H9 (cell line): Measurements from ENCODE around the gene TMEM63C. TPM values are rescaled to one million over a fixed set of nuclear protein-coding genes. Genes with fewer than 3 reads are reported as not detected.
A peak's percentile ranks its signal among the peaks of the same experiment; 100 is the strongest.

Experiments used
- DNase-seq: peaks from one replicate; pipeline ENCODE4 v3.0.0-alpha.2; 2017
- H2AFZ ChIP-seq: one replicate; pipeline ENCODE4 v1.6.1; 2013; ENCODE audit warnings: mild to moderate bottlenecking, low read length, control low read depth, moderate library complexity
- H2AK5ac ChIP-seq: 2 replicates; pipeline ENCODE4 v1.6.1; 2013; ENCODE audit warnings: low read length, control low read depth, mixed read lengths; ENCODE audit not compliant: insufficient read length
- H2BK120ac ChIP-seq: one replicate; pipeline ENCODE4 v1.6.1; 2013; ENCODE audit warnings: low read depth, mild to moderate bottlenecking, low read length, control low read depth, inconsistent platforms; ENCODE audit not compliant: poor library complexity, severe bottlenecking
- H2BK12ac ChIP-seq: 2 replicates; pipeline ENCODE4 v1.6.1; 2013; ENCODE audit warnings: low read length, control low read depth, mixed read lengths, low read depth; ENCODE audit not compliant: insufficient read length
- H2BK15ac ChIP-seq: 2 replicates; pipeline ENCODE4 v1.6.1; 2013; ENCODE audit warnings: low read depth, low read length, control low read depth
- H2BK20ac ChIP-seq: one replicate; pipeline ENCODE4 v1.6.1; 2013; ENCODE audit warnings: low read depth, mild to moderate bottlenecking, low read length, control low read depth, inconsistent platforms; ENCODE audit not compliant: poor library complexity, severe bottlenecking
- H2BK5ac ChIP-seq: 2 replicates; pipeline ENCODE4 v1.6.1; 2013; ENCODE audit warnings: low read length, control low read depth, mixed read lengths; ENCODE audit not compliant: insufficient read length
- H3K14ac ChIP-seq: 2 replicates; pipeline ENCODE4 v1.6.1; 2013; ENCODE audit warnings: low read length, control low read depth; ENCODE audit not compliant: insufficient read depth
- H3K18ac ChIP-seq: 2 replicates; pipeline ENCODE4 v1.6.1; 2013; ENCODE audit warnings: low read depth, mild to moderate bottlenecking, mixed read lengths, low read length, control low read depth; ENCODE audit not compliant: insufficient read length
- H3K23ac ChIP-seq: 2 replicates; pipeline ENCODE4 v1.6.1; 2013; ENCODE audit warnings: low read length, control low read depth, mixed read lengths, low read depth; ENCODE audit not compliant: insufficient read length
- H3K23me2 ChIP-seq: 2 replicates; pipeline ENCODE4 v1.6.1; 2013; ENCODE audit warnings: low read depth, mild to moderate bottlenecking, mixed read lengths, low read length, control low read depth; ENCODE audit not compliant: insufficient read length, poor library complexity, severe bottlenecking
- H3K27ac ChIP-seq: 2 replicates; pipeline ENCODE4 v1.5.1; 2013; ENCODE audit warnings: low read length, control low read depth, mixed read lengths, low read depth; ENCODE audit not compliant: insufficient read length
- H3K27me3 ChIP-seq: 2 replicates; pipeline ENCODE4 v1.6.1; 2013; ENCODE audit warnings: low read length, control low read depth, inconsistent platforms; ENCODE audit not compliant: insufficient read depth
- H3K4ac ChIP-seq: 2 replicates; pipeline ENCODE4 v1.6.1; 2013; ENCODE audit warnings: low read depth, mild to moderate bottlenecking, control low read depth, inconsistent platforms, low read length, moderate library complexity
- H3K4me1 ChIP-seq: 2 replicates; pipeline ENCODE4 v1.6.1; 2013; ENCODE audit warnings: low read length, control low read depth, inconsistent platforms; ENCODE audit not compliant: insufficient read depth
- H3K4me2 ChIP-seq: 2 replicates; pipeline ENCODE4 v1.6.1; 2013; ENCODE audit warnings: low read length, control low read depth, mixed read lengths; ENCODE audit not compliant: insufficient read length, insufficient read depth
- H3K56ac ChIP-seq: 2 replicates; pipeline ENCODE4 v1.6.1; 2013; ENCODE audit warnings: low read depth, mild to moderate bottlenecking, mixed read lengths, low read length, control low read depth; ENCODE audit not compliant: insufficient read length
- H3K79me1 ChIP-seq: 2 replicates; pipeline ENCODE4 v1.6.1; 2013; ENCODE audit warnings: low read depth, mild to moderate bottlenecking, moderate library complexity, low read length, control low read depth, inconsistent platforms; ENCODE audit not compliant: insufficient read depth, poor library complexity, severe bottlenecking
- H3K79me2 ChIP-seq: 2 replicates; pipeline ENCODE4 v1.6.1; 2013; ENCODE audit warnings: low read length, control low read depth, inconsistent platforms; ENCODE audit not compliant: insufficient read depth
- H3K9ac ChIP-seq: 2 replicates; pipeline ENCODE4 v1.6.1; 2013; ENCODE audit warnings: low read length, control low read depth, mixed read lengths; ENCODE audit not compliant: insufficient read length; ENCODE audit errors: extremely low read depth
- H3K9me3 ChIP-seq: one replicate; pipeline ENCODE4 v1.6.1; 2013; ENCODE audit warnings: low read depth, low read length, inconsistent platforms; ENCODE audit not compliant: control insufficient read depth
- H3T11ph ChIP-seq: one replicate; pipeline ENCODE4 v1.6.1; 2013; ENCODE audit warnings: mild to moderate bottlenecking, low read length, control low read depth, inconsistent platforms
- H4K20me1 ChIP-seq: one replicate; pipeline ENCODE4 v1.6.1; 2013; ENCODE audit not compliant: control insufficient read depth, insufficient read length, insufficient read depth
- H4K5ac ChIP-seq: 2 replicates; pipeline ENCODE4 v1.6.1; 2013; ENCODE audit warnings: low read depth, mild to moderate bottlenecking, mixed read lengths, low read length, control low read depth; ENCODE audit not compliant: insufficient read length
- H4K8ac ChIP-seq: replicated peaks from 2 replicates; pipeline ENCODE4 v1.6.1; 2013; ENCODE audit warnings: low read length, control low read depth, mixed read lengths, low read depth; ENCODE audit not compliant: insufficient read length
- H4K91ac ChIP-seq: 2 replicates; pipeline ENCODE4 v1.6.1; 2013; ENCODE audit warnings: low read depth, mild to moderate bottlenecking, moderate library complexity, mixed read lengths, low read length, control low read depth; ENCODE audit not compliant: insufficient read length
- H3K27ac Mint-ChIP-seq, 3 experiments: 2 replicates in 2 of 3; 3 replicates in 1 of 3; pipeline ENCODE4 v1.8.0; 2020 to 2021; ENCODE audit warnings: mixed read lengths in 3 of 3, mild to moderate bottlenecking in 1 of 3, moderate library complexity in 1 of 3
- H3K27me3 Mint-ChIP-seq: 2 replicates; pipeline ENCODE4 v1.8.0; 2021; ENCODE audit warnings: low read depth, mild to moderate bottlenecking, moderate library complexity, mixed read lengths
- H3K36me3 Mint-ChIP-seq, 3 experiments: 2 replicates in 2 of 3; 3 replicates in 1 of 3; pipeline ENCODE4 v1.8.0; 2020 to 2021; ENCODE audit warnings: low read depth in 3 of 3, mixed read lengths in 3 of 3; ENCODE audit not compliant: insufficient read depth in 1 of 3
- H3K4me1 Mint-ChIP-seq, 2 experiments: 2 replicates each; pipeline ENCODE4 v1.8.0; 2020; ENCODE audit warnings: mixed read lengths in 2 of 2
- H3K4me3 Mint-ChIP-seq, 2 experiments: 2 replicates in 1 of 2; 3 replicates in 1 of 2; pipeline ENCODE4 v1.8.0; 2020 to 2021; ENCODE audit warnings: mild to moderate bottlenecking in 2 of 2, mixed read lengths in 2 of 2, moderate library complexity in 1 of 2
- H3K9me3 Mint-ChIP-seq, 2 experiments: 2 replicates in 1 of 2; 3 replicates in 1 of 2; pipeline ENCODE4 v1.8.0; 2020; ENCODE audit warnings: mild to moderate bottlenecking in 2 of 2, mixed read lengths in 2 of 2, moderate library complexity in 1 of 2
- WGBS: extraction: QIAGEN DNeasy Blood & Tissue Kit; methylation state at CpG from one replicate; pipeline ENCODE4 v1.1.7; 2013; ENCODE audit warnings: missing lambda C conversion rate, low lambda C conversion rate, mixed read lengths; ENCODE audit not compliant: insufficient read length; ENCODE audit errors: extremely low coverage; 5-methylcytosine and 5-hydroxymethylcytosine counted together
- total RNA-seq: library from RNA; stranded (reverse); gene quantifications from 2 replicates; pipeline ENCODE4 v1.2.1, GENCODE V29; 2021
- TF ChIP-seq, protein P1 (sequence below): fragments of 200-600 bp; sonication (generic); conservative IDR thresholded peaks from 3 replicates; pipeline ENCODE4 v1.8.0; 2021; ENCODE audit warnings: antibody characterized with exemption, mild to moderate bottlenecking

The TMEM63C gene
- total RNA-seq, 1 experiment from 2014 or later: 2.2 TPM

DNA sequence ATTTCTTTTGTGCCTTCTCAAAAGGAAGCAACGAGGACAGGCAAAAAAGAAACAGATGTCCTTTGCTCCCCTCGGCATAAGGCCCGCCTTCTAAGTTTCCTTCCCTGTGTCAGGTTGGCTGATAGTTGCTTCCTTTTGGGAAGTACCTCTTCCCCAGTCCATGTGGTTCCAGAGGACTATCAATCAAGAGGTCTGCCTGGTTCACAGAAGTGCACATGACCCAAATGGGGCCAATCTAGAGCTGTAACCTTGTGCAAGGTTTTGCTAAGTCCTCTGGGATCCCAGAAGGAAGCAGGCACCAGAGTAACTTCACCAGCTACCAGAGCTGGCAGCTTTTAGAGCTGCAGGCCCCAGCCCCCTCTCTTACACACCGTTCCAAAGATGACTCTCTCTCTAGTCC, 42.6 kb downstream of the TMEM63C start:
- Mint-ChIP-seq H3K36me3 (no peaks in the 10 kb centered on the region; a peak in 2 of 7 replicates), H3K4me3 (peak overlapping the region in 1 of 2 experiments; percentile 33; a peak in 1 of 5 replicates), H3K27ac (no peak overlapping the region), H3K9me3 (no peaks in the 10 kb centered on the region; a peak in 1 of 5 replicates), H3K27me3 (no peaks in the 10 kb centered on the region; the same call in none of the 2 replicates), H3K4me1 (peaks cover 58 to 67% of the 10 kb centered on the region in 2 experiments)
- Histone ChIP-seq H2AK5ac (no peak overlapping the region), H3K4me2 (no peak overlapping the region), H3K79me1 (no peaks in the 10 kb centered on the region), H3K9me3 (no peaks in the 10 kb centered on the region), H2BK5ac (no peak overlapping the region), H3T11ph (no peak overlapping the region), H4K91ac (no peak overlapping the region), H4K5ac (no peak overlapping the region), H2BK15ac (no peak overlapping the region), H3K27ac (no peak overlapping the region), H4K8ac (no peak overlapping the region), H2BK12ac (no peak overlapping the region), H3K18ac (no peak overlapping the region), H3K27me3 (no peaks in the 10 kb centered on the region), H3K56ac (no peak overlapping the region), H2BK120ac (no peak overlapping the region), H3K14ac (no peak overlapping the region), H3K23me2 (no peaks in the 10 kb centered on the region), H3K9ac (no peak overlapping the region), H4K20me1 (no peaks in the 10 kb centered on the region), H3K4ac (no peak overlapping the region), H2AFZ (no peak overlapping the region), H3K4me1 (peaks cover 12% of the 10 kb centered on the region; the same call in 1 of the 2 replicates), H3K23ac (no peak overlapping the region), H2BK20ac (no peak overlapping the region), H3K79me2 (no peaks in the 10 kb centered on the region)
- DNase-seq: no peak
- TF ChIP-seq, protein P1, sequence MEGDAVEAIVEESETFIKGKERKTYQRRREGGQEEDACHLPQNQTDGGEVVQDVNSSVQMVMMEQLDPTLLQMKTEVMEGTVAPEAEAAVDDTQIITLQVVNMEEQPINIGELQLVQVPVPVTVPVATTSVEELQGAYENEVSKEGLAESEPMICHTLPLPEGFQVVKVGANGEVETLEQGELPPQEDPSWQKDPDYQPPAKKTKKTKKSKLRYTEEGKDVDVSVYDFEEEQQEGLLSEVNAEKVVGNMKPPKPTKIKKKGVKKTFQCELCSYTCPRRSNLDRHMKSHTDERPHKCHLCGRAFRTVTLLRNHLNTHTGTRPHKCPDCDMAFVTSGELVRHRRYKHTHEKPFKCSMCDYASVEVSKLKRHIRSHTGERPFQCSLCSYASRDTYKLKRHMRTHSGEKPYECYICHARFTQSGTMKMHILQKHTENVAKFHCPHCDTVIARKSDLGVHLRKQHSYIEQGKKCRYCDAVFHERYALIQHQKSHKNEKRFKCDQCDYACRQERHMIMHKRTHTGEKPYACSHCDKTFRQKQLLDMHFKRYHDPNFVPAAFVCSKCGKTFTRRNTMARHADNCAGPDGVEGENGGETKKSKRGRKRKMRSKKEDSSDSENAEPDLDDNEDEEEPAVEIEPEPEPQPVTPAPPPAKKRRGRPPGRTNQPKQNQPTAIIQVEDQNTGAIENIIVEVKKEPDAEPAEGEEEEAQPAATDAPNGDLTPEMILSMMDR: no peak
- no CpG with 5 or more reads among the region's 4 CpGs for WGBS
